Endothelial cell of umbilical vein (primary cell): Measurements from ENCODE around the gene RAB7B.

ENCODE experiments used
- EZH2 ChIP-seq: IDR thresholded peaks from 2 replicates; pipeline ENCODE4 v1.6.1; 2012; ENCODE audit warnings: borderline replicate concordance, low read depth, mild to moderate bottlenecking, moderate library complexity, low read length, inconsistent platforms; ENCODE audit not compliant: severe bottlenecking
- FOS ChIP-seq: IDR thresholded peaks from 2 replicates; pipeline ENCODE4 v1.6.1; 2011; ENCODE audit warnings: mild to moderate bottlenecking, low read length, moderate library complexity, borderline replicate concordance; ENCODE audit not compliant: insufficient read depth
- GATA2 ChIP-seq: IDR thresholded peaks from 2 replicates; pipeline ENCODE4 v1.7.0; 2011; ENCODE audit warnings: low read depth, mild to moderate bottlenecking, moderate library complexity, mixed read lengths, low read length; ENCODE audit not compliant: insufficient read length, insufficient read depth
- JUN ChIP-seq: IDR thresholded peaks from 2 replicates; pipeline ENCODE4 v1.6.1; 2011; ENCODE audit warnings: borderline replicate concordance, low read depth; ENCODE audit not compliant: insufficient read length, insufficient read depth
- MAX ChIP-seq: IDR thresholded peaks from 2 replicates; pipeline ENCODE4 v1.6.1; 2011; ENCODE audit not compliant: insufficient read depth, insufficient read length
- MYC ChIP-seq: IDR thresholded peaks from one replicate; pipeline ENCODE4 v1.6.1; 2011; ENCODE audit warnings: mild to moderate bottlenecking, low read depth, low read length
- POLR2A ChIP-seq: IDR thresholded peaks from 2 replicates; pipeline ENCODE4 v1.6.1; 2012; ENCODE audit warnings: low read depth, mild to moderate bottlenecking, control low read depth, low read length
- POLR2AphosphoS5 ChIP-seq: IDR thresholded peaks from 2 replicates; pipeline ENCODE4 v1.6.1; 2012; ENCODE audit warnings: low read depth, mild to moderate bottlenecking, control low read depth, low read length, moderate library complexity; ENCODE audit not compliant: insufficient read depth
- TF ChIP-seq, protein P1 (sequence below), 2 donors: IDR thresholded peaks; 1 replicate in 1 of 2; 2 replicates in 1 of 2; pipeline ENCODE4 v1.5.1; 2011; ENCODE audit warnings: low read length in 2 of 2, mild to moderate bottlenecking in 2 of 2, moderate library complexity in 2 of 2, control low read depth in 1 of 2, inconsistent platforms in 1 of 2, low read depth in 1 of 2; ENCODE audit not compliant: insufficient read depth in 1 of 2; ENCODE audit errors: extremely low read depth in 1 of 2

- TF ChIP-seq FOS (no peak), POLR2A (no peak), EZH2 (no peak), JUN (no peak), MAX (no peak), GATA2 (no peak), POLR2AphosphoS5 (no peak), MYC (no peak)
- TF ChIP-seq, protein P1, sequence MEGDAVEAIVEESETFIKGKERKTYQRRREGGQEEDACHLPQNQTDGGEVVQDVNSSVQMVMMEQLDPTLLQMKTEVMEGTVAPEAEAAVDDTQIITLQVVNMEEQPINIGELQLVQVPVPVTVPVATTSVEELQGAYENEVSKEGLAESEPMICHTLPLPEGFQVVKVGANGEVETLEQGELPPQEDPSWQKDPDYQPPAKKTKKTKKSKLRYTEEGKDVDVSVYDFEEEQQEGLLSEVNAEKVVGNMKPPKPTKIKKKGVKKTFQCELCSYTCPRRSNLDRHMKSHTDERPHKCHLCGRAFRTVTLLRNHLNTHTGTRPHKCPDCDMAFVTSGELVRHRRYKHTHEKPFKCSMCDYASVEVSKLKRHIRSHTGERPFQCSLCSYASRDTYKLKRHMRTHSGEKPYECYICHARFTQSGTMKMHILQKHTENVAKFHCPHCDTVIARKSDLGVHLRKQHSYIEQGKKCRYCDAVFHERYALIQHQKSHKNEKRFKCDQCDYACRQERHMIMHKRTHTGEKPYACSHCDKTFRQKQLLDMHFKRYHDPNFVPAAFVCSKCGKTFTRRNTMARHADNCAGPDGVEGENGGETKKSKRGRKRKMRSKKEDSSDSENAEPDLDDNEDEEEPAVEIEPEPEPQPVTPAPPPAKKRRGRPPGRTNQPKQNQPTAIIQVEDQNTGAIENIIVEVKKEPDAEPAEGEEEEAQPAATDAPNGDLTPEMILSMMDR (IDR thresholded peaks at IDR 0.05; ENCODE audit: extremely low read depth in 1 of 2, insufficient read depth in 1 of 2, low read depth in 1 of 2, low read length in 2 of 2), result no peak
Observed at GRCh38 chr1:205998457-205999241, 4.5 kb downstream of the RAB7B start.
